HT1080 (cell line): Measurements from ENCODE around the gene ARF5. TPM values are rescaled to one million over a fixed set of nuclear protein-coding genes. Genes with fewer than 3 reads are reported as not detected.

Experiments
- DNase-seq: peaks from one replicate; pipeline ENCODE4 v3.0.0-alpha.2; 2015; ENCODE audit warnings: low read depth
- total RNA-seq: library from RNA; depleted of rRNA; stranded (reverse); fragments of >200 nt; shearing (Covaris generic); gene quantifications from 2 replicates; pipeline ENCODE4 v1.2.3, GENCODE V29; 2014

ARF5 gene
- total RNA-seq, 1 experiment from 2014 or later = 131 TPM

- peak; percentile 62 for DNase-seq
Observed at GRCh38 chr7:127588697-127589482, 679 bp downstream of the ARF5 start.

GRCh38 chr7:127589896-127590295 lies 1.7 kb downstream of the ARF5 start:
- DNase-seq = no peak

- no peak for DNase-seq
Observed at GRCh38 chr7:127591189-127591588, 3.0 kb downstream of the ARF5 start.

GRCh38 chr7:127591591-127591990 lies 3.4 kb downstream of the ARF5 start:
- DNase-seq = no peak

- no peak for DNase-seq
Observed at GRCh38 chr7:127592550-127592949, 4.3 kb downstream of the ARF5 start.

GRCh38 chr7:127594490-127594889 lies 6.3 kb downstream of the ARF5 start:
- DNase-seq = no peak

- no peak for DNase-seq
Observed at GRCh38 chr7:127595737-127596136, 7.5 kb downstream of the ARF5 start.

GRCh38 chr7:127598318-127598717 lies 10.1 kb downstream of the ARF5 start:
- DNase-seq = peak; percentile 26

GRCh38 chr7:127600885-127601284 lies 12.7 kb downstream of the ARF5 start:
- DNase-seq = no peak

- DNase-seq = no peak
Observed at GRCh38 chr7:127608446-127608845, 20.2 kb downstream of the ARF5 start.

GRCh38 chr7:127609297-127609696 lies 21.1 kb downstream of the ARF5 start:
- DNase-seq = no peak

- no peak for DNase-seq
Observed at GRCh38 chr7:127612263-127612662, 24.1 kb downstream of the ARF5 start.

- no peak for DNase-seq
Observed at GRCh38 chr7:127616724-127617123, 28.5 kb downstream of the ARF5 start.

- DNase-seq = no peak
Observed at GRCh38 chr7:127618042-127618441, 29.8 kb downstream of the ARF5 start, which contains the start of gene PAX4. Gene PAX4, minus strand, starts transcription at chr7:127618142. Its CDS starts 2,214 bp downstream, at chr7:127615928.

GRCh38 chr7:127618775-127619174 lies 30.6 kb downstream of the ARF5 start:
- no peak for DNase-seq

- no peak for DNase-seq
Observed at GRCh38 chr7:127619681-127620405, 31.6 kb downstream of the ARF5 start.

GRCh38 chr7:127620406-127621233 lies 32.4 kb downstream of the ARF5 start:
- no peak for DNase-seq

- DNase-seq = no peak
Observed at GRCh38 chr7:127625331-127625730, 37.1 kb downstream of the ARF5 start.

GRCh38 chr7:127628445-127628844 lies 40.2 kb downstream of the ARF5 start:
- no peak for DNase-seq

- DNase-seq = no peak
Observed at GRCh38 chr7:127629268-127629854, 41.1 kb downstream of the ARF5 start.

GRCh38 chr7:127632276-127632910 lies 44.2 kb downstream of the ARF5 start:
- no peak for DNase-seq
